HepG2 (cell line): ENCODE measurements around the gene CPS1. TPM values are rescaled to one million over a fixed set of nuclear protein-coding genes. Genes with fewer than 3 reads are reported as not detected.
A peak's percentile ranks its signal among the peaks of the same experiment; 100 is the strongest.

Source experiments
- ATAC-seq: fragments of 200-7000 bp; cut with Tn5 transposase; 3 replicates; pipeline ENCODE4 v1.9.1; 2020; ENCODE audit warnings: mild to moderate bottlenecking, moderate library complexity
- BruUV-seq: library from RNA; stranded (reverse); fragments of 400-500 nt; replicated peaks from 2 replicates; lab custom pipeline; 2021; lab: Mats Ljungman, UMichigan
- CTCF ChIA-PET: fragments of 300-600 bp; formaldehyde crosslinking; extraction: SDS; loops from one replicate; lab custom pipeline; 2021; ENCODE audit warnings: low total read pairs, inconsistent platforms, low intra/inter-chr PET ratio; lab: Yijun Ruan, JAX
- POLR2A ChIA-PET: fragments of 350-600 bp; sonication (Branson Sonifier 250); formaldehyde crosslinking; loops from one replicate; lab custom pipeline; 2020; ENCODE audit warnings: antibody characterized with exemption, inconsistent platforms; lab: Yijun Ruan, JAX
- DNase-seq: peaks from one replicate; pipeline ENCODE4 v3.0.0-alpha.2; 2015; ENCODE audit warnings: low spot score
- FAIRE-seq: peaks from 3 replicates; lab custom pipeline; 2011; peaks lifted over from hg19 to GRCh38; lab: Jason Lieb, UNC
- H2AFZ ChIP-seq: one replicate; pipeline ENCODE4 v1.6.1; 2011; ENCODE audit warnings: low read length, inconsistent platforms
- H3K27ac ChIP-seq: fragments of 300-600 bp; 3 replicates; pipeline ENCODE4 v1.8.0; 2011; ENCODE audit warnings: mixed run types, mild to moderate bottlenecking, mixed read lengths, low read length, inconsistent platforms; ENCODE audit not compliant: insufficient read depth; ENCODE audit errors: extremely low read length
- H3K27me3 ChIP-seq, 2 experiments: fragments of 200-600 bp in 1 of 2; 2 replicates in 1 of 2; 3 replicates in 1 of 2; pipeline versions ENCODE4 v1.6.0 to v1.8.0; 2011; ENCODE audit warnings: low read length in 2 of 2, mild to moderate bottlenecking in 2 of 2, moderate library complexity in 2 of 2, inconsistent platforms in 1 of 2; ENCODE audit not compliant: insufficient read depth in 2 of 2, control insufficient read depth in 1 of 2
- H3K36me3 ChIP-seq, 2 experiments: fragments of 200-600 bp in 1 of 2; replicated peaks in 1 of 2; 2 replicates in 1 of 2; 3 replicates in 1 of 2; pipeline versions ENCODE4 v1.5.1 to v1.8.0; 2011; ENCODE audit warnings: low read length in 2 of 2, inconsistent platforms in 1 of 2; ENCODE audit not compliant: insufficient read depth in 2 of 2, control insufficient read depth in 1 of 2
- H3K4me1 ChIP-seq: 2 replicates; pipeline ENCODE4 v1.5.1; 2012; ENCODE audit warnings: low read length, inconsistent platforms; ENCODE audit not compliant: insufficient read depth
- H3K4me2 ChIP-seq: 2 replicates; pipeline ENCODE4 v1.6.0; 2011; ENCODE audit warnings: low read depth, low read length, inconsistent platforms
- H3K4me3 ChIP-seq, 3 experiments: fragments of 200-600 bp in 1 of 3; sonication (generic), shearing (Covaris generic) in 1 of 3; replicated peaks in 1 of 3; 2 replicates each; pipeline ENCODE4 v1.5.1; 2011 to 2016; ENCODE audit warnings: low read length in 3 of 3, inconsistent platforms in 2 of 3, low read depth in 2 of 3, mild to moderate bottlenecking in 2 of 3, control low read depth in 1 of 3, mixed read lengths in 1 of 3; ENCODE audit not compliant: insufficient read depth in 1 of 3
- H3K79me2 ChIP-seq: one replicate; pipeline ENCODE4 v1.6.1; 2011; ENCODE audit warnings: low read length, inconsistent platforms; ENCODE audit not compliant: insufficient read depth
- H3K9ac ChIP-seq: 2 replicates; pipeline ENCODE4 v1.6.0; 2011; ENCODE audit warnings: mild to moderate bottlenecking, low read depth, low read length, inconsistent platforms; ENCODE audit not compliant: insufficient read depth
- H3K9me3 ChIP-seq: 2 replicates; pipeline ENCODE4 v1.5.1; 2012; ENCODE audit warnings: mild to moderate bottlenecking, low read length
- H4K20me1 ChIP-seq: 2 replicates; pipeline ENCODE4 v1.6.0; 2011; ENCODE audit warnings: inconsistent platforms, mild to moderate bottlenecking, low read length, moderate library complexity; ENCODE audit not compliant: insufficient read depth
- BCL3 ChIP-seq: sonication (generic); formaldehyde crosslinking; IDR thresholded peaks from 2 replicates; pipeline ENCODE4 v1.5.1; 2020; ENCODE audit warnings: mild to moderate bottlenecking, missing genetic modification reagents, moderate library complexity
- SNRNP70 ChIP-seq: fragments of 200-400 bp; formaldehyde crosslinking; IDR thresholded peaks from 2 replicates; pipeline ENCODE4 v1.6.1; 2017; ENCODE audit warnings: mild to moderate bottlenecking, low read depth, low read length, moderate library complexity
- ZNF407 ChIP-seq: sonication (generic); formaldehyde crosslinking; IDR thresholded peaks from one replicate; pipeline ENCODE4 v1.5.1; 2020; ENCODE audit warnings: mild to moderate bottlenecking, missing genetic modification reagents; ENCODE audit errors: not compliant biosample characterization
- WGBS: methylation state at CpG from one replicate; pipeline ENCODE4 v1.1.6; 2017; ENCODE audit warnings: low lambda C conversion rate; 5-methylcytosine and 5-hydroxymethylcytosine counted together
- in situ Hi-C: cut with HindIII; loops from 2 replicates; pipeline ENCODE4 v1.10.0; 2017; ENCODE audit warnings: low pct_unique_long_range_greater_than_20kb; ENCODE audit not compliant: extremely low pct_ligation_motif_present
- intact Hi-C: fragments of 100-400 bp; cut with micrococcal nuclease; formaldehyde crosslinking; loops from one replicate; pipeline ENCODE4 v1.10.0; 2022; ENCODE audit not compliant: unreplicated experiment
- polyA plus RNA-seq, 8 experiments: library from polyadenylated mRNA; depleted of rRNA in 3 of 8; stranded (reverse) in 7 of 8; unstranded in 1 of 8; fragments of >200 nt; fragmentation: Illumina TruSeq in 4 of 8; extraction: Trizol in 4 of 8; gene quantifications; 2 replicates each; pipeline versions ENCODE4 v1.2.1 to v1.2.3, GENCODE V29; 2011 to 2016; ENCODE audit warnings: low read depth in 4 of 8, missing spikeins in 1 of 8, mixed read lengths in 1 of 8; ENCODE audit not compliant: insufficient read depth in 1 of 8
- total RNA-seq, 5 experiments: library from RNA; depleted of rRNA; stranded (reverse); fragments of >200 nt; fragmentation: Illumina TruSeq; extraction: Trizol; gene quantifications; 2 replicates each; pipeline ENCODE4 v1.2.3, GENCODE V29; 2016; ENCODE audit warnings: low read depth in 1 of 5

CPS1 gene
- total and polyA plus RNA-seq, 2 of the 13 experiments (the other 11 are each of a cell fraction or from before 2014, with no cell fraction given): 24.4 to 51.7 TPM

GRCh38 chr2:210515911-210516310, 40.5 kb upstream of the CPS1 start:
- intact Hi-C loops: no loop called here
- Histone ChIP-seq H3K4me3 (no peak overlapping the region), H2AFZ (no peak overlapping the region), H4K20me1 (no peaks in the 10 kb centered on the region), H3K4me2 (no peak overlapping the region), H3K9ac (no peak overlapping the region), H3K27ac (no peak overlapping the region), H3K27me3 (no peaks in the 10 kb centered on the region), H3K36me3 (no peaks in the 10 kb centered on the region), H3K4me1 (peaks cover 8% of the 10 kb centered on the region), H3K9me3 (no peaks in the 10 kb centered on the region), H3K79me2 (no peaks in the 10 kb centered on the region)
- FAIRE-seq (peak; percentile 51), DNase-seq (no peak), ATAC-seq (no peak)
- ChIA-PET POLR2A (no interaction called here), CTCF (no interaction called here)
- in situ Hi-C loops: no loop called here
- no TSS peak for BruUV-seq
- TF ChIP-seq BCL3 (CRISPR knock-in tag): no peak
- no peak for TF ChIP-seq SNRNP70
- TF ChIP-seq ZNF407 (CRISPR knock-in tag): no peak
- WGBS: 69% methylated on average over 2 of the region's 2 CpGs
